A549 (cell line): Measurements from ENCODE around the gene NUP62. TPM values are rescaled to one million over a fixed set of nuclear protein-coding genes. Genes with fewer than 3 reads are reported as not detected.
A peak's percentile ranks its signal among the peaks of the same experiment; 100 is the strongest.

Experiments used
- ATAC-seq, 2 experiments: fragments of 200-7000 bp in 1 of 2; fragments of >200 bp in 1 of 2; cut with Nextera tagmentation in 1 of 2; cut with Tn5 transposase in 1 of 2; 3 replicates each; pipeline versions ENCODE4 v1.8.0 to v1.9.1; 2018 to 2020; ENCODE audit warnings: mild to moderate bottlenecking in 1 of 2, moderate library complexity in 1 of 2
- CTCF ChIA-PET: fragments of 300-600 bp; sonication (Branson Sonifier 250); formaldehyde crosslinking; extraction: SDS; loops from one replicate; lab custom pipeline; 2021; ENCODE audit warnings: antibody characterized with exemption, inconsistent platforms; lab: Yijun Ruan, JAX
- POLR2A ChIA-PET: fragments of 350-600 bp; formaldehyde crosslinking; extraction: SDS; loops from one replicate; lab custom pipeline; 2021; ENCODE audit warnings: antibody characterized with exemption, inconsistent platforms; lab: Yijun Ruan, JAX
- DNase-seq, 2 experiments: peaks; one replicate each; pipeline versions ENCODE4 v3.0.0 to v3.0.0-alpha.2; 2011 to 2016; ENCODE audit warnings: low read depth in 1 of 2, low spot score in 1 of 2
- FAIRE-seq: peaks from 2 replicates; lab custom pipeline; 2011; peaks lifted over from hg19 to GRCh38; lab: Jason Lieb, UNC
- H3K27ac ChIP-seq, 2 experiments: fragments of >200 bp; sonication (Bioruptor Twin); formaldehyde crosslinking; 3 replicates each; pipeline ENCODE4 v1.5.1; 2016 to 2017
- H3K4me1 ChIP-seq: fragments of >200 bp; sonication (Bioruptor Twin); formaldehyde crosslinking; 3 replicates; pipeline ENCODE4 v1.6.1; 2016
- H3K4me2 ChIP-seq: fragments of >200 bp; sonication (Bioruptor Twin); formaldehyde crosslinking; 3 replicates; pipeline ENCODE4 v1.6.1; 2016
- H3K4me3 ChIP-seq: fragments of >200 bp; sonication (Bioruptor Twin); formaldehyde crosslinking; 3 replicates; pipeline ENCODE4 v1.5.1; 2016
- H3K9me3 ChIP-seq: fragments of >200 bp; sonication (Bioruptor Twin); formaldehyde crosslinking; 3 replicates; pipeline ENCODE4 v1.6.1; 2016
- CBX2 ChIP-seq: fragments of 200-600 bp; sonication (generic); IDR thresholded peaks from 2 replicates; pipeline ENCODE4 v1.6.1; 2016; ENCODE audit warnings: low read depth, mild to moderate bottlenecking, borderline replicate concordance
- CBX8 ChIP-seq: fragments of 200-600 bp; sonication (generic); IDR thresholded peaks from 2 replicates; pipeline ENCODE4 v1.6.1; 2016
- JUN ChIP-seq, 2 experiments: fragments of >200 bp; sonication (Bioruptor Twin); formaldehyde crosslinking; IDR thresholded peaks; 2 replicates in 1 of 2; 3 replicates in 1 of 2; pipeline ENCODE4 v1.6.1; 2016 to 2017
- MAZ ChIP-seq: fragments of 150-350 bp; IDR thresholded peaks from 2 replicates; pipeline ENCODE4 v1.6.1; 2014; ENCODE audit warnings: antibody characterized with exemption, low read depth, low read length, borderline replicate concordance
- NFE2L2 ChIP-seq: fragments of 150-350 bp; conservative IDR thresholded peaks from 2 replicates; pipeline ENCODE4 v1.6.1; 2014; ENCODE audit warnings: low read length
- POLR2A ChIP-seq: IDR thresholded peaks from 2 replicates; pipeline ENCODE4 v1.6.1; 2012; ENCODE audit warnings: mild to moderate bottlenecking, low read length
- POLR2AphosphoS2 ChIP-seq: conservative IDR thresholded peaks from 2 replicates; pipeline ENCODE4 v1.6.1; 2012; ENCODE audit warnings: low read length, improper control_type of control experiment, inconsistent platforms
- RAD21 ChIP-seq, 2 experiments: fragments of >200 bp in 1 of 2; sonication (Bioruptor Twin) in 1 of 2; formaldehyde crosslinking in 1 of 2; IDR thresholded peaks in 1 of 2; conservative IDR thresholded peaks in 1 of 2; 2 replicates in 1 of 2; 3 replicates in 1 of 2; pipeline ENCODE4 v1.6.1; 2012 to 2018; ENCODE audit warnings: inconsistent platforms in 1 of 2
- SMC3 ChIP-seq: fragments of >200 bp; sonication (Bioruptor Twin); formaldehyde crosslinking; IDR thresholded peaks from 3 replicates; pipeline ENCODE4 v1.6.1; 2018; ENCODE audit warnings: inconsistent platforms
- SREBF2 ChIP-seq: fragments of 450-650 bp; IDR thresholded peaks from 2 replicates; pipeline ENCODE4 v1.6.1; 2014; ENCODE audit warnings: mild to moderate bottlenecking, moderate library complexity
- ZC3H11A ChIP-seq: fragments of 450-650 bp; IDR thresholded peaks from 2 replicates; pipeline ENCODE4 v1.6.1; 2014; ENCODE audit warnings: antibody characterized with exemption, mild to moderate bottlenecking
- ZFP36 ChIP-seq: fragments of 450-650 bp; IDR thresholded peaks from 2 replicates; pipeline ENCODE4 v1.6.1; 2014; ENCODE audit warnings: borderline replicate concordance; ENCODE audit not compliant: partially characterized antibody
- WGBS: methylation state at CpG from one replicate; pipeline ENCODE4 v1.1.6; 2017; ENCODE audit errors: missing lambda C conversion rate; 5-methylcytosine and 5-hydroxymethylcytosine counted together
- polyA plus RNA-seq, 4 experiments: library from polyadenylated mRNA; depleted of rRNA in 3 of 4; stranded (reverse); fragments of >200 nt; fragmentation: RNase III in 1 of 4; extraction: RNeasy Plus Mini Kit Qiagen cat#74134 plus additional on column Dnase treatment in 1 of 4; gene quantifications; 2 replicates in 3 of 4; 3 replicates in 1 of 4; pipeline ENCODE4 v1.2.3, GENCODE V29; 2011 to 2017
- TF ChIP-seq, protein P1 (sequence below): fragments of >200 bp; sonication (Bioruptor Twin); formaldehyde crosslinking; IDR thresholded peaks from 2 replicates; pipeline ENCODE4 v1.6.1; 2016
- TF ChIP-seq, protein P2 (sequence below): IDR thresholded peaks from 2 replicates; pipeline ENCODE4 v1.6.1; 2012
- TF ChIP-seq, protein P3 (sequence below): IDR thresholded peaks from 2 replicates; pipeline ENCODE4 v1.6.1; 2012
- TF ChIP-seq, protein P4 (sequence below): fragments of >200 bp; sonication (Bioruptor Twin); formaldehyde crosslinking; IDR thresholded peaks from 3 replicates; pipeline ENCODE4 v1.5.1; 2016

Gene NUP62
- polyA plus RNA-seq, 2 of the 4 experiments (the other 2 are of a cell fraction) = 21.4 to 83.9 TPM

DNA sequence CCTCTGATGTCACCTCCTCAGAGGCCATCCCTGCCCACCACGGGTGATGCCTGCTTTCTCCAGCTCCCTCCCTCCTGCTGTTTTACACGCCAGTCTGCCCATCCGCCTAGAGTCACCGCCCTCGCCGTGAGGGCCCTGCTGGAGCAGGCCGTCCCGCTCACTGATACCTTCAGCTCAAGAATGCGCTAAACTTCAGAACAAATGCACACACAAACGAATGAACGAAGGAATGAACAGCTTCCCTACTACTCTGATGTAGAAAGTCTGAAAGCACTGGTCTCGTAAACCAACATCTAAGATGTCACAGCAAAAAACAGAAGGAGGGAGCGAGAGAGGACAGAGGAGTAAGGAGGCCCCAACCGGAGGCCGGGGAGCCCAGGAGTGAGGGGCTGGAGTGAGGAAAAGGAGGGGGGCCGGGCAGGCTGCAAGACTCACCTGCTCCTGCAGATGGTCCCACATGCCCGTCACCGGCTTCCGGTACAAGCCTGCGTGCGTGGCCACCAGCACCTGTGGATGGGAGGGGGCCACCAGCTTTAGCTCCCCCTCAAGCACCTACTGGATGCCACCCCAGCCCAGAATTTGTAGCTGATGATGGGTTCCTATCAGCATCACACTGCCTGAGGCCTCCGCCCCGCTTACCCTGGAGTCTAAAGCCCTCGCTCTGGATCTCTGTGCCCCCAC is 65.9 kb downstream of the NUP62 start (continued):
- TF ChIP-seq, protein P1, sequence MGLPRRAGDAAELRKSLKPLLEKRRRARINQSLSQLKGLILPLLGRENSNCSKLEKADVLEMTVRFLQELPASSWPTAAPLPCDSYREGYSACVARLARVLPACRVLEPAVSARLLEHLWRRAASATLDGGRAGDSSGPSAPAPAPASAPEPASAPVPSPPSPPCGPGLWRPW = no peak
- TF ChIP-seq ZC3H11A = no peak
- TF ChIP-seq RAD21 (conservative IDR thresholded peaks at IDR 0.05 in 1 of 2, IDR thresholded peaks at IDR 0.05 in 1 of 2) = no peak
- no peak for TF ChIP-seq MAZ
- TF ChIP-seq, protein P2, sequence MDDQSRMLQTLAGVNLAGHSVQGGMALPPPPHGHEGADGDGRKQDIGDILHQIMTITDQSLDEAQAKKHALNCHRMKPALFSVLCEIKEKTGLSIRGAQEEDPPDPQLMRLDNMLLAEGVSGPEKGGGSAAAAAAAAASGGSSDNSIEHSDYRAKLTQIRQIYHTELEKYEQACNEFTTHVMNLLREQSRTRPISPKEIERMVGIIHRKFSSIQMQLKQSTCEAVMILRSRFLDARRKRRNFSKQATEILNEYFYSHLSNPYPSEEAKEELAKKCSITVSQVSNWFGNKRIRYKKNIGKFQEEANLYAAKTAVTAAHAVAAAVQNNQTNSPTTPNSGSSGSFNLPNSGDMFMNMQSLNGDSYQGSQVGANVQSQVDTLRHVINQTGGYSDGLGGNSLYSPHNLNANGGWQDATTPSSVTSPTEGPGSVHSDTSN = no peak
- TF ChIP-seq JUN (IDR thresholded peaks at IDR 0.05) = no peak
- TF ChIP-seq ZFP36 = no peak

DNA sequence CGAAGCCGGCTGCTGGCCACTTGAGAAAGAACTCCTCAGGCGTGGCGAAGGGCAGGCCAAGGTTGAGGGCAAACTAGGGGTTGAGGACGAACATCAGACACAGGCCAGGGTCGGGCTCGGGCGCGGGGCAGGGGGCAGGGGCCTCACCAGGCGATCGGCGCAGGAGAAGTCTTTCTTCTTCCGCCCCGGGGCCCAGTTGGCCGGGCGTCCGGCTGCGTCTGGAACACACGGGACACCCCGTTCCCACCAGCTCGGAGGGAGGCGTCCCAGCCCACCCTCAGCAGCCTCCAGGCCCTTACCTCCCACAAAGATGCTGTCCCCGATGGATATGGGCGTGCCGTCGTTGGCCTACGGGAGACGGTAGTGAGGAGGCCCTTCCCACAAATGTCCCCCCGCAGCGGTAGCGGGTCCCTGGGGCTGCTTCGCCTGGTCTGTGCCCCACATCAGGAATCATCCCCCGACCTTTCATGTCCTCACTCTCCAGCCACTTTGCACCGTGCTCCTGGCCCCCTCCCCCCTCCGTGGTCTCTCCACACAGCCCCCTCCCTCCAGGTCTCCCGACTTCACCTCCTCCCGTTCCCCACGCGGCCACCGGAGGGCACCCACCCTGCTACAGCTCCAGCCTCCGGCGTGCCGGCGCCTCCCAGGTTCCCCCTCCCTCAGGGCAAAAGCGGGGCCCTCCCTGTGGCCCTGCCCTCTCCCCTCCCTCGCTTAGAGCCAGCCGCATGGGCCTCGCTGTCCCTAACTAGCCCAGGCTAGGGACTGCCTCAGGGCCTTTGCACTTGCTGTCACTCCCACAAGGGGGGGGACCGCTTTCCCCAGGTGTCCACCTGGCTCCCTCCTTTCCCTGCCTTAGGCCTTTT is 66.7 kb downstream of the NUP62 start:
- no peak overlapping the region for H3K27ac ChIP-seq
- FAIRE-seq = no peak
- H3K4me3 ChIP-seq = no peak overlapping the region
- no peak overlapping the region for H3K4me2 ChIP-seq
- peak; percentile 26; the same call in 1 of the 3 replicates for TF ChIP-seq SMC3
- TF ChIP-seq SREBF2 = no peak
- no peak for TF ChIP-seq CBX8
- no peak for TF ChIP-seq NFE2L2
- TF ChIP-seq, protein P3, sequence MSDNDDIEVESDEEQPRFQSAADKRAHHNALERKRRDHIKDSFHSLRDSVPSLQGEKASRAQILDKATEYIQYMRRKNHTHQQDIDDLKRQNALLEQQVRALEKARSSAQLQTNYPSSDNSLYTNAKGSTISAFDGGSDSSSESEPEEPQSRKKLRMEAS = 0 out of 2 replicates have a peak, but pooled peaks have one; percentile 35
- TF ChIP-seq, protein P4, sequence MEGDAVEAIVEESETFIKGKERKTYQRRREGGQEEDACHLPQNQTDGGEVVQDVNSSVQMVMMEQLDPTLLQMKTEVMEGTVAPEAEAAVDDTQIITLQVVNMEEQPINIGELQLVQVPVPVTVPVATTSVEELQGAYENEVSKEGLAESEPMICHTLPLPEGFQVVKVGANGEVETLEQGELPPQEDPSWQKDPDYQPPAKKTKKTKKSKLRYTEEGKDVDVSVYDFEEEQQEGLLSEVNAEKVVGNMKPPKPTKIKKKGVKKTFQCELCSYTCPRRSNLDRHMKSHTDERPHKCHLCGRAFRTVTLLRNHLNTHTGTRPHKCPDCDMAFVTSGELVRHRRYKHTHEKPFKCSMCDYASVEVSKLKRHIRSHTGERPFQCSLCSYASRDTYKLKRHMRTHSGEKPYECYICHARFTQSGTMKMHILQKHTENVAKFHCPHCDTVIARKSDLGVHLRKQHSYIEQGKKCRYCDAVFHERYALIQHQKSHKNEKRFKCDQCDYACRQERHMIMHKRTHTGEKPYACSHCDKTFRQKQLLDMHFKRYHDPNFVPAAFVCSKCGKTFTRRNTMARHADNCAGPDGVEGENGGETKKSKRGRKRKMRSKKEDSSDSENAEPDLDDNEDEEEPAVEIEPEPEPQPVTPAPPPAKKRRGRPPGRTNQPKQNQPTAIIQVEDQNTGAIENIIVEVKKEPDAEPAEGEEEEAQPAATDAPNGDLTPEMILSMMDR = peak; percentile 44
- peak in 1 of 2 experiments; percentile 12; a peak in 1 of 5 replicates for TF ChIP-seq RAD21 (conservative IDR thresholded peaks at IDR 0.05 in 1 of 2, IDR thresholded peaks at IDR 0.05 in 1 of 2)
- WGBS = 83% methylated on average over 47 of the region's 49 CpGs
- no peaks in the 10 kb centered on the region for H3K9me3 ChIP-seq
- CTCF ChIA-PET = interaction anchor here (0.9 to 1.9 kb wide), 7 partner anchors 8 to 274 kb away, joined by 3 to 7 read pairs (median 6); no protein-coding TSS in a partner anchor
- POLR2A ChIA-PET = interaction anchor here (0.6 to 0.8 kb wide), 2 partner anchors 11 to 188 kb away, joined by 3 to 5 read pairs; partner anchors contain the start of gene PTOV1
- ATAC-seq = no peak
- H3K4me1 ChIP-seq = peaks cover 47% of the 10 kb centered on the region
- DNase-seq = no peak

DNA sequence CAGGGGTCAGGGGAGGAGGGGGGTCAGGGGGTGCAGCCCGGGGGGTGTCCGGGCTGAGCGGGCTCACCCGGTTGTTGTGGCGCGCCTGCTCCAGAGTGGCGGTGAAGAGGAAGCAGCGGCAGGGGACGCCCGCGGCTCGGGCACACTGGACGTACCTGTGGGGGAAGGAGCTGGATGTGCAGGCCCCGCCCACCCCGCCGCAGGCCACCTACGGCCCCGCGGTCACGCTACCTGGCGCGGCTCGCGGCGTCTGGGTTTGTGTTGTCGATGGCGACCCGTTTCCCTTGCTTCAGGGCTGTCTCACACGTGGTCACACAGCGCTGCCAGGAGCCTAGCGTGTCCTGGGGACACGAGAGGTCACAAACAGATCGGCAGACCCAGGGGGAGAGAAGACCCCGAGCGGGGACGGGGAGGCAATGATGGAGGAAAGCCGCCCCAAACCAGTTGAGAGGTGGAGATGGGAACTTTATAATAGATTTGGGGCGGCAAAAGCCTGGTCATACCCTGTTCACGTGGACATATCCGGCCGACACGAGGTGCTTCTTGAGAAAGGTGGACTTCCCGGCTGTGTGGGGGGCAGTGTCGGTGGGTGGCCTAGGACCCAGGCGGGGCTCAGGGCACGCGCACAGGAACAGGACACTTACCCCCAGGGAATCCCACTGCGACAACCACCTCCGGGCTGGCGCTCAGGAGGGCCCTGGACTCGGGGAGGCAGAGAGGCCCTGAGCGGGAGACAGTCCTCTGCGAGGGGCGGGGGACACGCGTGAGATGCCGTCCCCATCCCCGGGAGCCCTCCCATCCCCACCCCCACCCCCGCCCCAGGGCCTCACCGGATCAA is 67.5 kb downstream of the NUP62 start:
- DNase-seq (no peak), ATAC-seq (no peak), FAIRE-seq (no peak)
- no peak overlapping the region for H3K4me3 ChIP-seq
- 90% methylated on average over 44 of the region's 60 CpGs for WGBS
- TF ChIP-seq CBX2 = no peak
- TF ChIP-seq POLR2A = no peak
- TF ChIP-seq POLR2AphosphoS2 = peak; percentile 7; the same call in 1 of the 2 replicates
- no peak overlapping the region for H3K27ac ChIP-seq
- ChIA-PET CTCF (interaction anchor here (0.9 kb wide), 1 partner anchor 36 kb away, joined by 3 read pairs; no protein-coding TSS in a partner anchor), POLR2A (interaction anchor here (0.6 to 1.5 kb wide), 3 partner anchors 11 to 187 kb away, joined by 3 to 5 read pairs (median 4); partner anchors contain the start of gene PTOV1)
- no peaks in the 10 kb centered on the region for H3K9me3 ChIP-seq
- no peak overlapping the region for H3K4me2 ChIP-seq
- peaks cover 47% of the 10 kb centered on the region for H3K4me1 ChIP-seq
